Uterus (tissue), 4 donors: ENCODE results near the gene ATP10D. TPM values are rescaled to one million over a fixed set of nuclear protein-coding genes. Genes with fewer than 3 reads are reported as not detected.
A peak's percentile ranks its signal among the peaks of the same experiment; 100 is the strongest.
"Not testable (repeated sequence)": the region's sequence is repeated elsewhere in the genome, so short reads cannot be mapped to it uniquely, and the experiment has no call there.

Experiments used
- DNase-seq, 2 donors: peaks; one replicate each; pipeline ENCODE4 v3.0.0-alpha.2; 2019 to 2020
- H3K27ac ChIP-seq, 2 donors: fragments of 200-600 bp; sonication (generic); 1 replicate in 1 of 2; 2 replicates in 1 of 2; pipeline ENCODE4 v1.5.1; 2016 to 2018
- H3K27me3 ChIP-seq, 2 donors: fragments of 200-600 bp; sonication (generic); one replicate each; pipeline ENCODE4 v1.5.1; 2018 to 2019; ENCODE audit warnings: control low read depth in 1 of 2
- H3K36me3 ChIP-seq, 2 donors: fragments of 200-600 bp; sonication (generic); one replicate each; pipeline ENCODE4 v1.5.1; 2019; ENCODE audit warnings: control low read depth in 1 of 2
- H3K4me1 ChIP-seq, 2 donors: fragments of 200-600 bp; sonication (generic); one replicate each; pipeline ENCODE4 v1.5.1; 2018 to 2019; ENCODE audit warnings: control low read depth in 1 of 2
- H3K4me3 ChIP-seq, 2 donors: fragments of 200-600 bp; sonication (generic); 1 replicate in 1 of 2; 2 replicates in 1 of 2; pipeline ENCODE4 v1.5.1; 2018 to 2019; ENCODE audit warnings: mild to moderate bottlenecking in 1 of 2
- H3K9me3 ChIP-seq, 2 donors: fragments of 200-600 bp; sonication (generic); one replicate each; pipeline ENCODE4 v1.5.1; 2019; ENCODE audit warnings: control low read depth in 1 of 2
- CTCF ChIP-seq, 4 experiments: fragments of 200-600 bp in 2 of 4; fragments of 450-650 bp in 2 of 4; sonication (generic) in 2 of 4; IDR thresholded peaks; one replicate each; pipeline ENCODE4 v1.5.1; 2016 to 2019; ENCODE audit warnings: antibody characterized with exemption in 4 of 4, mild to moderate bottlenecking in 2 of 4, moderate library complexity in 1 of 4
- POLR2A ChIP-seq, 2 donors: fragments of 450-650 bp; IDR thresholded peaks; one replicate each; pipeline ENCODE4 v1.6.1; 2016; ENCODE audit warnings: antibody characterized with exemption in 2 of 2, mild to moderate bottlenecking in 1 of 2, moderate library complexity in 1 of 2
- intact Hi-C: fragments of 100-400 bp; cut with DNase I; formaldehyde crosslinking; loops from one replicate; pipeline ENCODE4 v1.15.1; 2023; ENCODE audit warnings: low total_unique reads
- total RNA-seq, 4 donors: library from RNA; depleted of rRNA in 3 of 4; stranded (reverse); fragments of >200 nt in 3 of 4; gene quantifications; one replicate each; pipeline versions ENCODE4 v1.1.0 to v1.2.4, GENCODE V29; 2014 to 2023
- donor health status: DM: yes; HTN: yes; CAD: no.

The ATP10D gene
- total RNA-seq, 4 donors from 2014 or later: 17.4 to 52.6 (median 27.3) TPM

GRCh38 chr4:47486231-47486673 lies 1.2 kb downstream of the ATP10D start:
- TF ChIP-seq CTCF (IDR thresholded peaks at IDR 0.05) (no peak), POLR2A (IDR thresholded peaks at IDR 0.05) (no peak)
- Histone ChIP-seq H3K36me3 (no peaks in the 10 kb centered on the region), H3K4me1 (peaks cover 0 to 8% of the 10 kb centered on the region in 2 donors), H3K27ac (peak overlapping the region; percentile 92), H3K4me3 (peak overlapping the region; percentile 43 to 53), H3K9me3 (no peaks in the 10 kb centered on the region), H3K27me3 (no peaks in the 10 kb centered on the region)
- intact Hi-C loops: no loop called here
- no peak for DNase-seq

- intact Hi-C loops, H3K9me3 ChIP-seq, DNase-seq, H3K4me1 ChIP-seq, H3K36me3 ChIP-seq, H3K27me3 ChIP-seq: not testable (repeated sequence)
- H3K4me3 ChIP-seq: peak overlapping the region; percentile 43 to 53
- peak overlapping the region; percentile 92 for H3K27ac ChIP-seq
Observed at GRCh38 chr4:47486727-47487126, 1.7 kb downstream of the ATP10D start.

- intact Hi-C loops: no loop called here
- no peaks in the 10 kb centered on the region for H3K36me3 ChIP-seq
- no peaks in the 10 kb centered on the region for H3K9me3 ChIP-seq
- no peak for DNase-seq
- TF ChIP-seq POLR2A (IDR thresholded peaks at IDR 0.05) (no peak), CTCF (IDR thresholded peaks at IDR 0.05) (no peak)
- no peak overlapping the region for H3K4me3 ChIP-seq
- H3K4me1 ChIP-seq: peaks cover 0 to 8% of the 10 kb centered on the region in 2 donors
- H3K27ac ChIP-seq: peak overlapping the region in 1 of 2 donors; percentile 32
- H3K27me3 ChIP-seq: no peaks in the 10 kb centered on the region
Observed at GRCh38 chr4:47488706-47489105, 3.6 kb downstream of the ATP10D start.

GRCh38 chr4:47490550-47490949 lies 5.5 kb downstream of the ATP10D start:
- no peak for DNase-seq
- TF ChIP-seq CTCF (IDR thresholded peaks at IDR 0.05): peak in 2 of 4 experiments; percentile 21 to 25
- no peak for TF ChIP-seq POLR2A (IDR thresholded peaks at IDR 0.05)
- H3K4me3 ChIP-seq: no peak overlapping the region
- H3K27ac ChIP-seq: no peak overlapping the region
- H3K9me3 ChIP-seq: no peaks in the 10 kb centered on the region
- no peaks in the 10 kb centered on the region for H3K36me3 ChIP-seq
- H3K27me3 ChIP-seq: no peaks in the 10 kb centered on the region
- intact Hi-C loops: no loop called here
- peaks cover 0 to 4% of the 10 kb centered on the region in 2 donors for H3K4me1 ChIP-seq

GRCh38 chr4:47493238-47494123 lies 8.4 kb downstream of the ATP10D start:
- Histone ChIP-seq H3K36me3 (no peaks in the 10 kb centered on the region), H3K27me3 (no peaks in the 10 kb centered on the region), H3K27ac (peak overlapping the region in 1 of 2 donors; percentile 38), H3K4me3 (no peak overlapping the region), H3K4me1 (peaks cover 3 to 4% of the 10 kb centered on the region in 2 donors), H3K9me3 (no peaks in the 10 kb centered on the region)
- intact Hi-C loops: no loop called here
- no peak for DNase-seq
- TF ChIP-seq POLR2A (IDR thresholded peaks at IDR 0.05): no peak
- no peak for TF ChIP-seq CTCF (IDR thresholded peaks at IDR 0.05)
